Stimulated activated CD4-positive, alpha-beta T cell treated with anti-CD3 and anti-CD28 coated beads, TNF-alpha, amount 100 ng/mL, for 1 hour (primary cell): ENCODE results near the gene PAQR5.

Source experiments
- DNase-seq, 3 donors: peaks; one replicate each; pipeline ENCODE4 v3.0.0-alpha.2; 2020; ENCODE audit warnings: low read depth in 3 of 3, low spot score in 1 of 3

The PAQR5 gene

GRCh38 chr15:69389426-69389825 lies 90.7 kb downstream of the PAQR5 start:
- no peak for DNase-seq

GRCh38 chr15:69390575-69390974 lies 91.9 kb downstream of the PAQR5 start:
- no peak for DNase-seq

GRCh38 chr15:69391046-69391757 lies 92.5 kb downstream of the PAQR5 start:
- no peak for DNase-seq

GRCh38 chr15:69392352-69392751 lies 93.6 kb downstream of the PAQR5 start:
- DNase-seq = no peak

GRCh38 chr15:69393831-69394491 lies 95.2 kb downstream of the PAQR5 start:
- DNase-seq = no peak

GRCh38 chr15:69394556-69395282 lies 96.0 kb downstream of the PAQR5 start:
- peak; percentile 32 to 88 (median 65) for DNase-seq

- DNase-seq = no peak
Measured at GRCh38 chr15:69395460-69395859, 96.7 kb downstream of the PAQR5 start.

- DNase-seq = no peak
Measured at GRCh38 chr15:69395991-69396390, 97.3 kb downstream of the PAQR5 start.

- no peak for DNase-seq
Measured at GRCh38 chr15:69398491-69398891, 99.8 kb downstream of the PAQR5 start.

- no peak for DNase-seq
Measured at GRCh38 chr15:69400850-69401249, 102.1 kb downstream of the PAQR5 start.

- DNase-seq = no peak
Measured at GRCh38 chr15:69402816-69403215, 104.1 kb downstream of the PAQR5 start.

GRCh38 chr15:69403594-69403993 lies 104.9 kb downstream of the PAQR5 start:
- no peak for DNase-seq

- no peak for DNase-seq
Measured at GRCh38 chr15:69405110-69405509, 106.4 kb downstream of the PAQR5 start.

- DNase-seq = no peak
Measured at GRCh38 chr15:69407719-69408400, 109.1 kb downstream of the PAQR5 start.

- no peak for DNase-seq
Measured at GRCh38 chr15:69408841-69409240, 110.1 kb downstream of the PAQR5 start.

- no peak for DNase-seq
Measured at GRCh38 chr15:69410248-69410874, 111.6 kb downstream of the PAQR5 start.

- DNase-seq = no peak
Measured at GRCh38 chr15:69412274-69412673, 113.6 kb downstream of the PAQR5 start.

- DNase-seq = no peak
Measured at GRCh38 chr15:69412701-69413100, 114.0 kb downstream of the PAQR5 start.

GRCh38 chr15:69413822-69414700 lies 115.3 kb downstream of the PAQR5 start, which contains the start of gene KIF23:
Gene KIF23, plus strand, starts transcription at chr15:69414349. Its CDS starts 117 bp downstream, at chr15:69414466.
- DNase-seq = peak; percentile 81 to 86 (median 81)

- DNase-seq = no peak
Measured at GRCh38 chr15:69414701-69415167, 116.0 kb downstream of the PAQR5 start.
